ENCODE data around the gene DDX39A. TPM values are rescaled to one million over a fixed set of nuclear protein-coding genes. Genes with fewer than 3 reads are reported as not detected.

The DDX39A gene
- total RNA-seq, 4 donors from 2014 or later = 59.2 to 144 (median 88.4) TPM

DNA sequence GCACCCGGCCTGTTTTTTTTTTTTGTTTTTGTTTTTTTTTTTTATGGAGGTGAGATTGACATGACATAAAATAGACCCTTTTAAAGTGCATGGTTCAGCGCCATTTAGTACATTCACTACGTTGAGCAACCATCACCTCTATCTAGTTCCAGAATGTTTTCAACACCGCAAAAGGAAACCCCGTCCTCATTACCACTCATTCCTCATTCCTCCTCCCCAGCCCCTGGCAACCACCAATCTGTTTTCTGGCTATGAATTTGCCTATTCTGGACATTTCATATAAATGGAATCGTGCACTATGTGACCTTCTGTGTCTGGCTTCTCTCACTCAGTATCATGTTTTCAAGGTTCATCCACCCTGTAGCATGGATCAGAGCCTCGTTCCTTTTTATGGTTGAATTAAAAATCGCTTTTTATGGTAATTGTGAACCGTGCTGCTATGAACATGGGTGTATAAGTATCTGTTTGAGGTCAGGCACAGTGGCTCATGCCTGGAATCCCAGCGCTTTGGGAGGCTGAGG lies 47.8 kb downstream of the DDX39A start:
- Histone ChIP-seq H3K27ac (peak overlapping the region in 3 of 4 donors; percentile 56 to 83 (median 75)), H3K4me1 (peaks cover 16 to 70% (median 20%) of the 10 kb centered on the region in 3 donors), H3K9me3 (no peaks in the 10 kb centered on the region), H3K4me3 (no peak overlapping the region), H3K36me3 (no peaks in the 10 kb centered on the region), H3K27me3 (no peaks in the 10 kb centered on the region)
- 64 to 66% methylated on average over 8 to 9 of the region's 10 CpGs for WGBS, 2 donors
- no peak for DNase-seq
- intact Hi-C loops (cut with DNase I) = no loop called here
- TF ChIP-seq, protein P1, sequence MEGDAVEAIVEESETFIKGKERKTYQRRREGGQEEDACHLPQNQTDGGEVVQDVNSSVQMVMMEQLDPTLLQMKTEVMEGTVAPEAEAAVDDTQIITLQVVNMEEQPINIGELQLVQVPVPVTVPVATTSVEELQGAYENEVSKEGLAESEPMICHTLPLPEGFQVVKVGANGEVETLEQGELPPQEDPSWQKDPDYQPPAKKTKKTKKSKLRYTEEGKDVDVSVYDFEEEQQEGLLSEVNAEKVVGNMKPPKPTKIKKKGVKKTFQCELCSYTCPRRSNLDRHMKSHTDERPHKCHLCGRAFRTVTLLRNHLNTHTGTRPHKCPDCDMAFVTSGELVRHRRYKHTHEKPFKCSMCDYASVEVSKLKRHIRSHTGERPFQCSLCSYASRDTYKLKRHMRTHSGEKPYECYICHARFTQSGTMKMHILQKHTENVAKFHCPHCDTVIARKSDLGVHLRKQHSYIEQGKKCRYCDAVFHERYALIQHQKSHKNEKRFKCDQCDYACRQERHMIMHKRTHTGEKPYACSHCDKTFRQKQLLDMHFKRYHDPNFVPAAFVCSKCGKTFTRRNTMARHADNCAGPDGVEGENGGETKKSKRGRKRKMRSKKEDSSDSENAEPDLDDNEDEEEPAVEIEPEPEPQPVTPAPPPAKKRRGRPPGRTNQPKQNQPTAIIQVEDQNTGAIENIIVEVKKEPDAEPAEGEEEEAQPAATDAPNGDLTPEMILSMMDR (IDR thresholded peaks at IDR 0.05) = no peak
- TF ChIP-seq POLR2A (IDR thresholded peaks at IDR 0.05) = no peak

GRCh38 chr19:14370940-14371280 lies 48.2 kb downstream of the DDX39A start:
- H3K9me3 ChIP-seq = no peaks in the 10 kb centered on the region
- WGBS, 2 donors = 78 to 87% methylated on average over 4 of the region's 4 CpGs
- intact Hi-C loops (cut with DNase I) = no loop called here
- no peak overlapping the region for H3K4me3 ChIP-seq
- H3K36me3 ChIP-seq = no peaks in the 10 kb centered on the region
- no peak for DNase-seq
- peak overlapping the region; percentile 56 to 83 (median 70) for H3K27ac ChIP-seq
- H3K27me3 ChIP-seq = no peaks in the 10 kb centered on the region
- TF ChIP-seq POLR2A (IDR thresholded peaks at IDR 0.05) = no peak
- TF ChIP-seq, protein P1 (IDR thresholded peaks at IDR 0.05) = no peak
- H3K4me1 ChIP-seq = peaks cover 16 to 70% (median 16%) of the 10 kb centered on the region in 3 donors

- Histone ChIP-seq H3K27ac (peak overlapping the region; percentile 64 to 83 (median 76)), H3K36me3 (no peaks in the 10 kb centered on the region), H3K4me1 (peaks cover 10 to 65% (median 12%) of the 10 kb centered on the region in 3 donors), H3K9me3 (no peaks in the 10 kb centered on the region), H3K27me3 (no peaks in the 10 kb centered on the region), H3K4me3 (peak overlapping the region in 3 of 4 donors; percentile 1 to 12 (median 8))
- WGBS, 2 donors = 39 to 43% methylated on average over 19 of the region's 19 CpGs
- DNase-seq = no peak
- intact Hi-C loops (cut with DNase I) = no loop called here
- TF ChIP-seq, protein P1 (IDR thresholded peaks at IDR 0.05) = no peak
- TF ChIP-seq POLR2A (IDR thresholded peaks at IDR 0.05) = no peak
Observed at GRCh38 chr19:14370169-14370939, 48.8 kb downstream of the DDX39A start.

DNA sequence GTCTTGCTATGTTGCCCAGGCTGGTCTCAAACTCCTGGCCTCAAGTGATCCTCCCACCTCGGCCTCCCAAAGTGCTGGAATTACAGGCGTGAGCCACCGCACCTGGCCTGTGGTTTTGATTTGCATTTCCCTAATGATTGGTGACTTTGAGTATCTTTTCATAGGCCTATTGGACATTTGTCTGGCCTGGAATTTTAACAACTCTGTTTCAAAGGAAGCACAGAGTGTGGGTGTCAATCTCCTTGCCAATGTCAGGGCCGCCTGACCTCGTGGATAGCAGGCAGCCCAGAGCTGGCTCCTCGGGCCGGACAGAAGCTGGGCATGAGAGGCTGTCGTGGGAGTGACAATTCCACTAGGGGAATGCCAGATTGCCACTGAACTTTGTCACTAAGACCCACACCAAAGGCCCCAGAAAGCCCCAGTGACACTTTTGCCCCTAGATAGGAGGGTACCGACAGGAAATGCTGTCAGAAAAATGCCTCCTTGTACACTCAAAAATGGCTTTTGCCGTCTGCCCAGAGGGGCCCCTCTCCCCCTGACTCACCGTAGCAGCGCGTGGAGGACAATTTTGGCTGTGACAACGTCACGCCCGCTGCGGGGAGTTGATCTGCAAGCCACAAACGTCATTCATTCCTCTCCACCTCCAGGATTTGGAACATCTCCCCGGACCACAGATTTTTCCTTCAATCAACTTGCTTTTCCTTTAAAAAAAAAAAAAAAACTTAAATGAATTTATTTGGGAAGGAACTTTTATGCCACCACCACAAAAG lies 49.6 kb downstream of the DDX39A start:
- no peaks in the 10 kb centered on the region for H3K9me3 ChIP-seq
- peaks cover 6 to 62% (median 6%) of the 10 kb centered on the region in 3 donors for H3K4me1 ChIP-seq
- no peak for DNase-seq
- peak overlapping the region; percentile 64 to 86 (median 79) for H3K27ac ChIP-seq
- no peaks in the 10 kb centered on the region for H3K27me3 ChIP-seq
- no peaks in the 10 kb centered on the region for H3K36me3 ChIP-seq
- peak overlapping the region in 2 of 4 donors; percentile 1 to 8 for H3K4me3 ChIP-seq
- TF ChIP-seq, protein P1 (IDR thresholded peaks at IDR 0.05) = no peak
- no peak for TF ChIP-seq POLR2A (IDR thresholded peaks at IDR 0.05)
- intact Hi-C loops (cut with DNase I) = no loop called here
- WGBS, 2 donors = 34 to 81% methylated on average over 5 to 18 of the region's 19 CpGs

Measured in esophagus squamous epithelium (tissue), 5 donors.